GM19455 (cell line): ENCODE measurements around the gene ADCY3.

Experiments
- ATAC-seq: cut with Tn5 transposase; IDR thresholded peaks from one replicate; pipeline ENCODE4 v1.9.1; 2021; ENCODE audit not compliant: unreplicated experiment

ADCY3 gene

DNA sequence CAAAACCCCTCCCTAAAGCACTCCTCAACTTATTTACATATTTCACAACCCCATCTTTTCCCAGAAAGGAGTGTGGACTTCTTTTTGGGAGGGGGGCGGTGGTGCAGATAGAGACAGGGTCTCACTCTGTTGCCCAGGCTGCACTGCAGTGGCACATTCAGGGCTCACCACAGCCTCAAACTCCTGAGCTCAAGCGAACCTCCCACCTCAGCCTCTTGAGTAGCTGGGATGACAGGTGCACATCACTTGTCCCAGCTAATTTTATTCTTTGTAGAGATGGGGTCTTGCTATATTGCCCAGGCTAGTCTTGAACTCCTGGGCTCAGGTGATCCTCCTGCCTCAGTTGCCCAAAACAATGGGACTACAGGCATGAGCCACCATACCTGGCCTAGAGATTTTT, 44.1 kb downstream of the ADCY3 start:
- ATAC-seq: no peak

DNA sequence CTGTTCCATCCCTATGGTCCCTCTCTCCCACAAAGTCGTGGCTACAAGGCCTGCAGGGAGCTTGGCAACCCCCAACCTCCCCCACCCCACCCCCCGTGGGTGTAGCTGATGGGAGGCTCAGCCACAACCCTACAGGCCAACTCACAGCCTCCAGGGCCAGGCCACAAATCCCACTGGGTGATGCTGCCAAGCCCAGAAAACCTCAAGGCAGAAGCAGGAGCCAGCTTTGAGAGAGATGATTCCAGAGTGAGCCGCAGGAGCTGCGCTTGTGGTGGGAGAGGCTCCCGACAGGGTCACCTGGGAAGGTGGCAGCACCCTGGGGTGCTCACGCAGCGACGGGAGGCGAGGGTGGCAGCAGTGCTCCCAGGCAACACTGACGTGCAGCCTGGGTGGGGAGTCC, 44.8 kb downstream of the ADCY3 start:
- ATAC-seq: no peak

DNA sequence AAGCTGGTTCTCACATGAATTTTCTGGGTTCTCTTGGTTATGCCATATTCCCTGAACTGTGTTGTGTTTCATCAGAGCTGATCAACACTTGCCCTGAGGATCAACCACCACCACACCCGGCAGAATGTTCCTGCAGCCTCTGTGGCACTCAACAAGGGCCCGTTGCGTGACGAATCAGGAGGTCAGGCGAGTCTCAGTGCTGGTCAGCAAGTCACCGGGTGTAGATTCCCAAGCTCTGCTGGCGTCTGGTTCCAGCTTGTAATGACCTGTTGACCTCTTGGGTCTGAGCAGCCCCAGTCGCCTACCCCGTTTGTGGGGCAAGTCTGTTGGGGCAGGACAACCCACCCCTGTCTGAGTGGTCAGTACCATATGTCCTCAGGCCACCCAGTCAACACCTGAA, 46.0 kb downstream of the ADCY3 start:
- ATAC-seq: no peak

DNA sequence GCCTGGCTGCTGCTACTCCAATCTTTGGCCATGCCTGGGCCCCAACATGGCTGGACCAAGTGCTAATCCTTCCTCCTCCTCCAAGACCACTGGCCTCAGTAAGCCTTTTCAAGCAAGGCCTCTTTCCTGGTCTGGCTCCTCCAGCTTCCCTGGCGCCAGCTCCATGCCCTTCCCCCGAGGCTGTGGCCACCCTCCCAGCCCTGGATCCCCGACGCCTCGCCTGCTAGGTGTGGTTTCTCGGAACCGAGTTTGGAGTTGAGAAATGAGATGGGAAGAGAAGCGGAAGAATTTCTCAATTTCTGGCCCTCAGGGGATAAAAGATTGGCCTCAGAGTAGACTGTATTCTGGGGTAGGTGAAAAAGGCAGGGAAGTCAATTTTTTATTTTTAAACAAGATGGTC, 46.4 kb downstream of the ADCY3 start:
- ATAC-seq: no peak

DNA sequence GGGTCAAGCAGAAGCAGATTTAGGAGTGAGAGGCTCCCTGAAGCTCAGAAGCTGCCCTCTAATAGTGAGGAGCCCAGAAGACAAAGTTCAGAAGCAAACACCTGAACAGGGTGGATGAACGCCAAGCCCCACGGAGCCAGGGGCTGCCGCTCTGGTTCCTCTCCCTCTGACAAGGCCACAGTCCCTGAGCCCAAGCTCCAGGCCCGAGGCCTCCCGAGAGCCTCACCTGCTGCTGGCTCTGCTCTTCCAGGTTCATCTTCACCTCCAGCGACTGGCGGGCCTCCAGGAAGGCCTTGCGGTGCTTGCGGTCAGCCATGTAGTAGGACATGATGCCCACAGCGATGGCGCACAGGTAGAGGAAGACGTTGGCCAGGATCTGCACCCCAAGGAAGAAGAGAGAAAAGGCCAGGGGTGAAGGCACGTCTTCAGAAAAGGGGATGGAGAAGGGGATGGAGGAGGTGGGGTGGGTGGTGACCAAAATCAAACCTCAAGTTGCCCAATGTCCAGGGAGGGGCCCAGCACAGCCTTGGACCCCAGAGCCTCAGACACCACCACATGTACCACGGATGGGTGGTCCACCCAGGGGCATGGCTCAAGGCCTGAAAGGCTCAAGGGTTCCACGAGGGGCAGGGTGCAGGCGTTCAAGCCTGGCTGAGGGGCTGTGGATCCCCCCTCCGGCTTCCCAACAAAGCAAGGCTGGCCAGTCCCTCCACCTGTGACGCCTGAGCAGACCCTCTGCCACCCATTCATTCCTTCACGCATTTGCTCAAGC, 47.5 kb downstream of the ADCY3 start:
- no peak for ATAC-seq

DNA sequence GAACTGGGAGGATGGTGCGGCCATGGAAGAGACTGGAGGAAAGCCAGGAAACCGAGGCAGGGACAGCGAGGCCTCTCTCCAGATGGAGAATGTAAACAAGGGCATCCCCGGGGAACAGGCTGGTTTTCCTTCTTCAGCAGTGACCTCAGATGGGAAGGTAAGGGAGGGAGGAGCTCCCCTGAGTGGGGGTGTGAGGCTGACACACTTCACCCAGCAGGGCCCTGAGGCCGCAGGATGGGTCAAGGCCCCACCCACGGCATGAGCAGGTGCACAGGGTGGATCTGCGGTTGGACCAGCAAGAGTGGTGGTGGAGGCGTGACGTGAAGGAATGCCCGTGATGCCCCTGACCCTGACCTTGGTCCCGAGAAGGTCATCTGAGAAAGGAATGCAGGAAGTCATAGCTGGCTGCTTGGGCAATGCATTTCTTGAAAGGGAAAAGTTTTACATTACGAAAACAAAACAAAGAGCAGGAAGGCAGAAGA, 48.1 kb downstream of the ADCY3 start:
- no peak for ATAC-seq

DNA sequence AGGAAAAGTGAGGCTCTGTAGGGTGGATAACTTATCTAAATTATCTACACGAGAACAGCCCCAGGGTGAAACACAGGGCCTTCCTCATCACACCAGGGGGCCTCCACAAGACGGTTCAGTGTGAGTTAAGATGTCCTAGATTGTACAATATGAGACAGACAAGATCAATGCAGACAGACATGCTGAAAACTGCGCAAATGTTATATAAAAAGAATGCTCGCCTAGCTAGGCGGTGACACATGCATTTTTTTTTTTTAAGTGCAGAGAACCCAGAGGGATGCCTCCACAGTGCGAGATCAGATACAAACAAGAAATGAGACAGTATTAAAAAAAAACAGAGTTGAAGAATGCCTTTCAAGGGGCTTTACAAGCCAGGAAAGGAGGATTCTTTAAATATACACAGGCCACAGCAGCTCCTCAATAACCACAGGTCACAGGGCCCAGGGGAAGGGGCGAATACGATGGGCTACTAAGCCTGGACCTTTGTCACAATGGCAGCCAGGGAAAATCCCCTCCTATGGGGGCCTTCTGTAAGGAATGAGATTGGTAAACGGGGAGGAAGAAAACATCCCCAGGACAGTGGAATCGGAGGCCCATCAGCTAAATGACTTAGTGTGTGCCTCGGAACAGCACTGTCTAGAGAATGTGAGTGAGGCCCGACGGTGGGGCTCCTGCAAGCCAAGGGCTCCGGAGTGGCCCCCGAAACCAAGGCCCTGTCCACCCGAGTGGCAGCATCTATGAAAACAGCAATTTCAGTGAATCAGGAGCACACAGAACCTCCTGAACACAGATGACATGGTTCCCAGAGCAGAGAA, 48.9 kb downstream of the ADCY3 start:
- ATAC-seq: no peak

DNA sequence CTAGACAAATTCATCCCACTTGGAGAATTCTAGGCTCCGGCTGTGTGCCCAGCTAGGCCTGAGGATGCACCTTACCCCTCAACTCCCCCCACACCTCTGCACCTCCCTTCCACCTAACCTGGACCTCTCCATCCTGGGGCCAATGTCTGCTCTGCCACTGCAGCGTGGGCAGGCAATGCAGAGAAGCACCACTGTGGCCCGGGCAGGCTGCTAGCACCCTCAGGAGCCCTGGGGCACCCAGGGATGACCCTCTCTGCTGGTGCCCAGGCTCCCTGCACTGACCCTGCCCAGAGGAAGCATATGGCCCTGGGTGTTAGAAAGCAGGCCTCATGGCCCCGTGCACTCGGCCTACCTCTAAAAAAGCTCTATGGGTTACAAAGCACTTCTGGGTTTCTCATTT, 49.6 kb downstream of the ADCY3 start:
- ATAC-seq: no peak

DNA sequence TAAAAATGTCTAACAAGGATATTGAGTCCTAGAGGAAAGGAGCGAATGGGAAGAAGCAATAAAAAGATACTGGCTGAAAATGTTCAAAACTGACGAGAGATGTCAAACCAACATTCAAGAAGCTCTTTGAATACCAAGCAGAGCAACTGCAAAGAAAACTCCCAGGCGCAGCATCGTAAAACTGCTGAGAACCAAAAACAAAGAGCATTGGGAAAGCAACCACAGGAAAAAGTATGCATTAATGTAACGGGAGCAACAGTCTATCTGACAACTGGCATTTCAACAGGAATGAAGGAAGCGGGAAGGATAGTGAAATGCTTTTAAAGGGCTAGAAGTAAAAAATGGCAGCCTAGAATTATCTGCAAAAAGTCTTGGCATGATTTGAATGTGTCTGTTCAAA, 53.1 kb downstream of the ADCY3 start:
- ATAC-seq: no peak

DNA sequence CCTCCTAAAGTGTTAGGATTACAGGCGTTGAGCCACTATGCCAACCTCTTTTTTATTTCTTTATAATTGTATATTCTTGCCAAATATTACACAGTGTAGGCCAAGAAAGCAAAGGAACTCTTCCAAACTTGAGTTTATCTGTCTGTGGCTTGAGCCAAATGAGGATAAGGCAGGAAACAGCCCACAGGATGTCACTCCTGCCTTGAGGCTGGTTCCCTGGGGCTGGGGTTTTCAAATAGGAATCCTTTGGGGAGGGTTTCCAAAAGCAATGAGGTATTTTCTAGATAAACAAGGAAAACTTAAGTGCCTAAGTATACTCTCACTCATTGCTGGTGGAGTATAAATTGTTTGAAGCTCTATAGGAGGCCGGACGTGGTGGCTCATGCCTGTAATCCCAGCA, 56.4 kb downstream of the ADCY3 start:
- no peak for ATAC-seq

DNA sequence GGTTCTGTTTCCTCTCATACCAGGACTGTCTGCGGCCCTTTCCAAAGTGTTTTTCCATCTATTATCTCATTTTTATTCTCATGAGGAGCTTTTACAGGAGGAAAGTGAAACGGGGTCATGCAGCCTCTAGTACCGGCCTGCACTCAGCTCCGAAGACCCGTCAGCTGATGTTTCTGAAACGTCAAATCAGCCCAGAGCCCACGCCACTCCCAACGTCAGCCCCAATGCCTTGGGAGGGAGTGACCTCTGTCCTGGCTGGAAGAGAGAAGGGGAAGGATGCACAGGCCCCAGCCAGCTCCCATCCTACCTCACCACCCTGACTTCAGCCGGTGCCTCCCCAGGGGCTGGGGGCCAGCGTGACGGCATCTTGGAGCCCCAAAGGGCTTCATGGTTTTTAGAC, 58.5 kb downstream of the ADCY3 start:
- no peak for ATAC-seq

DNA sequence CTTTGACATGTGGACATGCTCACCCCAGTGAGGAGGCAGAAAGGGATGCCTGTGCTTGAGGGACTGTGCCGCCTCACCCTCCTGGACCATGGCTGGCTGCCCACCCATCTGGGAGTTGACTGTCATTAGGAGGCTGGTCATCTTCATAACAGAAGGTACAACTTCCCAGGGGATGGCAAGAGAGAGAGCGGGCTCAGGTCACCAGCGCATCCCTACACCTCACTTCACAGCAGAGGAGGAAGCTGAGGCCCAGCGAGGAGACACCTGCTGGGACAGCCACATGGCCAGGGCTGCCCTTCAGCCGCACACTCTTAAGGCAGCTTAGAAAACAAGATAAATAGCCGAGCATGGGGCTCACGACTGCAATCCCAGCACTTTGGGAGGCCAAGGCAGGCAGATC, 59.4 kb downstream of the ADCY3 start:
- ATAC-seq: no peak

DNA sequence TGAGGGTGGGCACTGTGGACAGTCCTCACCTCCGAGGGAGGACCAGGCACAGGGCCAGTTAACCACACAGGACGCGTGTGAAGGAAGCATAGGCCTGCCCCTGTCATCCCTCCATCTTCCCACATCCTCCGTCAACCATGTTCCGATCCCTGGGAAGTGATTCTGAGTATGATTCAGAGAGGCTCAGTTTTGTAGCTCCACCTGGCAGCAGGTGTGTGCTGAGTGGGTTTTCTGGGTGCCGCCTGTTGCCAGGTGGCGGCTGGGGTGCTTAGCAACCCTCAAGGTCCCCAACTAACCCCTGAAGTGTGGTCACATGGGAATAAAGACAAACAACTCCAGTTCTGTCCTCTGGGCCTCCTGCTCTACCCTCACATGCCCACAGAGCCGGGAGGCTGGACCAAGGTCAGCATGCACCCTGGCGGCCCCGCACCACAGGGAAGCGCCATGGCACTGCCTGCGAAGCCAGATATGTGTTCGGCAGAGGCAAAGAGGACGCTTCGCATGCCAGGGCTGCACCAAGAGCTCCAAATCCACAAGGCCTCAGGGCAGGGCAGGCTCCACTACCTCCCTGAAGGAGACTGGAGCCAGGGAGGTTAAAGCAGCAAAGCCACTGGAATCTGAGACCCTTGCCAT, 60.0 kb downstream of the ADCY3 start:
- no peak for ATAC-seq

DNA sequence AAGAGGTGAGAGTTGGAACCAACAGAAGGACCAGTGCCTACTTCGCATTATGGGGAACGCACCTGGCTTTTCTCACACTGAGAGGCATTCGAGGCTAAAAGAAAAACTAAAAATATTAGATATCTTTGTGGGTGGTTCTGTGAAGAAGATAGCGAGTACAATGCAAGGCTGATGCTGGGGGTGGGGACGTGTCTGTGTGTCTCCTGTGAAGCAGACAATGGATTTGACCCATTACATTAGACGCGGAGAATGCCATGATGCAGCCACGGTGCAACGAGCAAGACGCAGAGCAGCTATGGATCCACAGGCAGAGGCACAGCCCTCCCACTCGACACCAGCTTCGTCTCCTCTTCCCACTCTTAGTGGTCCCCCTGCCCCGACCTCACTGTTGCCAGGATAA, 61.0 kb downstream of the ADCY3 start:
- no peak for ATAC-seq

DNA sequence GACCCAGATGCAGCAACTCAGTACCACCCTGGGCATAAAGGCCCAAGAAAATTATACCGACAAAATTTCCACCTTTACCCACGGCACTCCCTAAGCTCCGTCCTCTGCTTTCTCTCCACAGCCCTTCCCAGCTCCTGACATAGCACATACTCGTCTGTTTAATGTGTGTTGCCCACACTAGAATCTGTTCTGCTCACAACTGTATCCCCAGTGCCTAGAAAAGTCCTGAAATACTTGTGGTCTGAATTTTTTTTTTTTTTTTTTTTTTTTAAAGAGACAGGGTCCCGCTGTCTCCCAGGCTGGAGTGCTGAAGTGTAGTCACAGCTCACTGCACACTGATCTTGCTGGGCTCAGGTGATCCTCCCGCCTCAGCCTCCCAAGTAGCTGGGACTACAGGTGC, 62.3 kb downstream of the ADCY3 start:
- no peak for ATAC-seq

DNA sequence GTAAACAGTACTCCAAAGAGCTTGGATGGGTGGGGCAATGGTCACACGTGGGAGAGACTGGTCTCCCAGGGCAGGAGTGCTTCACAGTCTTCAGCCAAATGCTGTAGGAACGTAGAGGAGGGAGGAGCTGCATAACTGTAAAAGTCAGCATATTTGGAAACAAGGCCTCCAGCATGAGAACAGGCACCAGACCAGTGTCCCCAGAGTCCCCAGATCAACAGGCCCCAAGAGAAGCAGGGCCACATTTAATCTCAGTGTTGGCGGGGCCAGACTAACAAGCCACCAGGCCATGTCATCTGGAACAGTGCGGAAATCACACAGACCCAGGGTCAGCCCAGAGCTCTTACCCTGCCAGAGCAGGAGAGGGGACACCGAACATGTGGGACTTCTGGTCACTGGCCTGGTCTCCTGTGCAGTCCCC, 63.2 kb downstream of the ADCY3 start:
- no peak for ATAC-seq

DNA sequence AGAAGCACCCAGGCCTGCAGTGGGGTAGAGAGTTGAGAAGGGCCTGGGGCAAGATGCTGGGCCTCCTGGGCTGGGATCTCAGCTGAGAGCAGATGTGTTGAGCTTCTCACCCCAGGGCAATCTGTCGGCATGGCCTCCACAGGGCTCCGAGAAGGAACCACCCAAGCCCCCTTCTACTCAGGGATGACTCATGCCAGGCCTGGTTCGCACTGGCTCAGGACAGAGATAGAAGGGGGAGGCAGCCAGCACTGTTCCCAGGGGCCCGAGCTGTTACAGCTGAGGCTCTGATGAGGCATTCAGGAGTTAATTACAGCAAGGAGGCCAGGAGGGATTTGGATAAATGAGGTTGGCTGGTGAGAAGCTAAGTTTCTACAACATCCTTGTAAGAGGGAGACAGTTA, 64.3 kb downstream of the ADCY3 start:
- ATAC-seq: no peak

DNA sequence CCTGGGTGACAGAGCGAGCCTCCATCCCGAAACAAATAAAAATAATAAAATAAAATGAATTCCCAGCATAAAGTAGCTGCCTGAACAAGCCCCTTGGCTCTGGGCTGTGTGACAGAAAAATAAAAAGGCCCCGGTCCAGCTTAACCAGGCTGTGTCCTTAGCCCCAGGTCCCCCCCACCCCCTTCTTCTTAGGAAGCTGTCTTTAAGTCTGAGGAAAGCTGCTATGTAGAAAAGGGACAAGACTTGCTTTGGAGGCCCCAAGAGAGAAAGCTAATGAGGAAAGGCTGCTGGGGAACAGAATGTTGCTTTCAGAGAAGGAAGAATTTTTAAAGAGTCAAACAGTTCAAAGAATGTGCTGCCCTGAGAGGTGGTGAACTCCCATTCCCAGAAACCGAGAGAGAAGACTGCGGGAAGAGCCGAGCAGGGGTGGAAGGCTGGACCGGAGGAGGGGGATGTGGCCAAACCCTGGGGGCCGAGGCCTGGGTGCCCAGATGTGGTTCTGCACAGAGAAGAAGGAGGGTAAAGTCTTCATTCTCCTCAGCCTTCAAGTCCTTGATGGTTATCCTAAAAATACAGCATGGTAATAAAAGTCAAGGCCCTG, 64.9 kb downstream of the ADCY3 start:
- no peak for ATAC-seq

DNA sequence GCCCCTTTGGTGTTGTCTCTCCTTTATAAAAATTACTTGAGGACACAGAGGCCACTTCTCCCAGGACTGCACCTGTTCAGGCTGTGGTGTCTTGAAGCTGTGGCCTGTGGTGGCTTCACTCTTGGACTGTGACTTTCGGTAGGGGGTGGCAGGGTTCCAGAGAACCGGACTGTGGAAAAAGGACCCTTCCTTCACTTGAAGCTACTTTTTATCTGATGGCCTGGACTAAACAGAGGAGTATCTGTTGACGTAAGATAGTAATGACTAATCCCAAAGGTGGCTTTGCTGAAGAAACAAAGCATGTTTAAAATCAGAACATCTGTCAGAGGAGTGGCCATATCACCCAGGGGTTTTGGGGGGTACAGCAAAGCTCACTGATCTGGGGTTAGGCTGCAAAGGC, 66.0 kb downstream of the ADCY3 start:
- no peak for ATAC-seq

DNA sequence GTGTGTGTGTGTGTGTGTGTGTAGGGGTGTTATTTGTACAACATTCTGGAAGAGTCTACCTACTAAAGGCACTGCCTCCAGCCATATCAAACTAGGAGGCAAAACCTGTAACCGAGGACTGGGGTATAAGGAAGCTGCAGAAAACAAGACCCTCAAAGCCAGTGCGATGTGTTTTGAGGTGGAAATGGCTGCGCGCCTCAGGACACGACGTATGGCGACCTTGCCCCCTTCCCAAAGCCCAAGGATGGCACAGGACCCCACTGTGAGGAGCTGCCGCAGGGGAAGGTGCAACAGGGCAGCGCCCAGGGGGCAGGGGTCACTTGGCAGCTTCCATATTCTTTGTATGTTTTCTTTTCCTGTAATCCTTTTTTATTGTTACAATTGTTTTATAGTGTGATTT, 67.0 kb downstream of the ADCY3 start:
- ATAC-seq: no peak

DNA sequence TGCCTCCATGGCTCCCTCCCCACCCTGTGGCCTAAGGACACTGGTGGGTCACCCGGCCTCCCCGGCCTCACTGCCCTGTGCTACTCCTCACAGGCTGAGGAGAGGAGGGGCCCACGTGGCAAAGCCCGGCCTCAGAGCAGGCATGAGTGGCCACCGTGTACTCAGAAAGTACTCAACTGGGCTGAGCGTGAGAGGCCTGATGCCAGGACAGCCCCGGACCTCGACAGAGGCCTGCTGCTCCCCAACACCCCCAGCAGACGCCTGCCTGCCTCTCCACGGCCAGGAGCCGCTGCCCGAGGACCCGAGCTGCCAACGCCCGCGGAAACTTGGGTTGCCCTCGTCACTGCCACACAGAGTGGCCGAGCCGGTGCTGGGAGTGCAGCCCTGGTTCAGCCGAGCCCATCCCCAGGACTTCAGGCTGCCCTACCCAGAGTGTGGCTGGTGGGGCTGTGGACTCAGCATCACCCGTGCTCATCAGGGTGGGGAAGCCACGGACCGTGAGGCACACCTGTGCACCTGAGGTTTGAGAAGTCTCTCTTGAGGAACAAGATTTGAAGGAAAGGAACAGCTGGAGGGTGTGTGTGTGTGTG, 67.5 kb downstream of the ADCY3 start:
- no peak for ATAC-seq
